Measurements from ENCODE around the gene DDX52. TPM values are rescaled to one million over a fixed set of nuclear protein-coding genes. Genes with fewer than 3 reads are reported as not detected.

The DDX52 gene
- total RNA-seq, 1 experiment from 2014 or later, result 31.9 TPM

GRCh38 chr17:37562016-37562745 is 81.1 kb downstream of the DDX52 start:
- no peak overlapping the region; the same call in 1 of the 2 replicates for H3K27ac Mint-ChIP-seq
- POLR2A ChIA-PET, result interaction anchor here (0.7 kb wide), 1 partner anchor 254 kb away, joined by 3 read pairs; no protein-coding TSS in a partner anchor
- no peak for DNase-seq (ENCODE audit: low spot score)

More at GRCh38 chr17:37562016-37562745, 81.1 kb downstream of the DDX52 start:
- CTCF ChIA-PET, result interaction anchor here (1.0 to 2.0 kb wide), 3 partner anchors 8 to 48 kb away, joined by 4 to 6 read pairs (median 5); partner anchors contain the start of gene SYNRG
- H3K27me3 Mint-ChIP-seq (ENCODE audit: low read depth), result peaks cover 3% of the 10 kb centered on the region; the same call in 1 of the 2 replicates
- H3K4me3 Mint-ChIP-seq, result no peak overlapping the region
- 0 out of 2 replicates have a peak, but pooled peaks have one; percentile 32 for ATAC-seq
- H3K4me1 Mint-ChIP-seq, result peaks cover 14% of the 10 kb centered on the region
- TF ChIP-seq AR (CRISPR knock-in tag; IDR thresholded peaks at IDR 0.05), result no peak
- TF ChIP-seq ARID4B (CRISPR knock-in tag; IDR thresholded peaks at IDR 0.05; ENCODE audit: borderline replicate concordance), result no peak
- TF ChIP-seq GABPB1 (CRISPR knock-in tag; IDR thresholded peaks at IDR 0.05), result no peak
- no peak for TF ChIP-seq JUN (CRISPR knock-in tag; IDR thresholded peaks at IDR 0.05)
- TF ChIP-seq SMAD3 (CRISPR knock-in tag; IDR thresholded peaks at IDR 0.05; ENCODE audit: borderline replicate concordance), result no peak
- TF ChIP-seq MXD4 (CRISPR knock-in tag; IDR thresholded peaks at IDR 0.05; ENCODE audit: borderline replicate concordance), result no peak
- TF ChIP-seq CREB1 (CRISPR knock-in tag; IDR thresholded peaks at IDR 0.05), result no peak
- no peak for TF ChIP-seq GTF2I (CRISPR knock-in tag; conservative IDR thresholded peaks at IDR 0.05)
- TF ChIP-seq ZNF423 (CRISPR knock-in tag; IDR thresholded peaks at IDR 0.05), result no peak
- TF ChIP-seq RELA (CRISPR knock-in tag; IDR thresholded peaks at IDR 0.05; ENCODE audit: borderline replicate concordance), result no peak
- no peak for TF ChIP-seq TCF7 (CRISPR knock-in tag; IDR thresholded peaks at IDR 0.05; ENCODE audit: low read depth)
- TF ChIP-seq USF1 (CRISPR knock-in tag; IDR thresholded peaks at IDR 0.05), result no peak
- TF ChIP-seq NR3C1 (CRISPR knock-in tag; conservative IDR thresholded peaks at IDR 0.05; ENCODE audit: low read depth), result no peak
- peaks cover 12% of the 10 kb centered on the region for H3K9me3 Mint-ChIP-seq
- peaks cover 44% of the 10 kb centered on the region for H3K36me3 Mint-ChIP-seq

Small RNAs within 50 kb of the gene (microRNA-seq; reads per million reads assigned to microRNA genes)
- not detected for gene MIR378J (ENCODE audit: borderline number of aligned reads)

Other genes starting within 250 kb of the DDX52 start
- gene ACACA, start 236.6 kb downstream of the DDX52 start, total RNA-seq (2021), result 167 to 177 TPM (median 173 TPM) in 3 replicates
- gene TADA2A, start 236.6 kb downstream of the DDX52 start, total RNA-seq (2021), result 16.5 to 22.2 TPM (median 19.2 TPM) in 3 replicates
- gene DUSP14, start 153.6 kb downstream of the DDX52 start, total RNA-seq (2021), result 18.2 to 22.4 TPM (median 18.9 TPM) in 3 replicates
- gene SYNRG, start 34.0 kb downstream of the DDX52 start, total RNA-seq (2021), result 28.6 to 31.3 TPM (median 30.0 TPM) in 3 replicates
- 0.14 to 0.26 TPM (median 0.23 TPM) in 3 replicates for gene HNF1B, start 101.6 kb upstream of the DDX52 start, total RNA-seq (2021)

Data from WTC11 (cell line).